HCT116 (cell line): ENCODE measurements around the gene TBC1D4.

Source experiments
- CTCF ChIP-seq, 3 experiments: fragments of 200-600 bp in 1 of 3; sonication (generic) in 1 of 3; IDR thresholded peaks in 2 of 3; conservative IDR thresholded peaks in 1 of 3; 2 replicates each; pipeline ENCODE4 v1.5.1; 2012 to 2017; ENCODE audit warnings: low read depth in 2 of 3, low read length in 2 of 3, antibody characterized with exemption in 1 of 3, borderline replicate concordance in 1 of 3, control low read depth in 1 of 3, mild to moderate bottlenecking in 1 of 3, mixed read lengths in 1 of 3, mixed run types in 1 of 3, moderate library complexity in 1 of 3; ENCODE audit not compliant: insufficient read depth in 1 of 3
- EZH2 ChIP-seq: fragments of 200-600 bp; sonication (generic); IDR thresholded peaks from 2 replicates; pipeline ENCODE4 v1.6.1; 2017; ENCODE audit warnings: antibody characterized with exemption, mixed run types
- POLR2A ChIP-seq: IDR thresholded peaks from 2 replicates; pipeline ENCODE4 v1.7.0; 2011; ENCODE audit warnings: borderline replicate concordance; ENCODE audit not compliant: insufficient read depth, insufficient read length; ENCODE audit errors: extremely low read depth
- POLR2AphosphoS5 ChIP-seq: IDR thresholded peaks from 2 replicates; pipeline ENCODE4 v1.6.1; 2011; ENCODE audit warnings: mild to moderate bottlenecking, low read depth, low read length, moderate library complexity
- SIN3A ChIP-seq: IDR thresholded peaks from 2 replicates; pipeline ENCODE4 v1.6.1; 2012; ENCODE audit warnings: low read depth
- YY1 ChIP-seq: IDR thresholded peaks from 2 replicates; pipeline ENCODE4 v1.6.1; 2011; ENCODE audit warnings: low read length, low read depth, moderate library complexity, mild to moderate bottlenecking; ENCODE audit not compliant: insufficient replicate concordance; ENCODE audit errors: extremely low read depth

- no peak for TF ChIP-seq POLR2AphosphoS5
- no peak for TF ChIP-seq POLR2A
- TF ChIP-seq YY1: no peak
- no peak for TF ChIP-seq CTCF (IDR thresholded peaks at IDR 0.05 in 2 of 3, conservative IDR thresholded peaks at IDR 0.05 in 1 of 3; ENCODE audit: borderline replicate concordance in 1 of 3, insufficient read depth in 1 of 3, low read depth in 2 of 3, low read length in 2 of 3)
- no peak for TF ChIP-seq EZH2
- TF ChIP-seq SIN3A: no peak
These were observed 44.2 kb downstream of the TBC1D4 start for GRCh38 chr13:75437582-75438318.
